ENCODE measurements around the gene AP3B1. TPM values are rescaled to one million over a fixed set of nuclear protein-coding genes. Genes with fewer than 3 reads are reported as not detected.
"Not testable (repeated sequence)": the region's sequence is repeated elsewhere in the genome, so short reads cannot be mapped to it uniquely, and the experiment has no call there.

The AP3B1 gene
- total and polyA plus RNA-seq, 2 donors (not counting 1 experiment from before 2014, with no cell fraction given): 50.5 to 66.9 TPM

GRCh38 chr5:78187172-78187571 is 107.3 kb downstream of the AP3B1 start:
- Histone ChIP-seq H2AFZ (ENCODE audit: low read length) (no peak overlapping the region), H3K9ac (ENCODE audit: insufficient read depth, low read length) (no peak overlapping the region), H3K4me3 (replicated peaks in 1 of 4; ENCODE audit: control extremely low read depth in 1 of 4, insufficient read depth in 1 of 4, low read depth in 3 of 4, low read length in 4 of 4) (no peak overlapping the region), H4K20me1 (ENCODE audit: control insufficient read depth, extremely low read depth, insufficient read depth, low read length) (peaks cover 2% of the 10 kb centered on the region), H3K4me2 (ENCODE audit: extremely low read depth, insufficient read depth, low read length) (no peak overlapping the region), H3K27ac (ENCODE audit: insufficient read depth, low read length) (no peak overlapping the region), H3K79me2 (ENCODE audit: control insufficient read depth, insufficient read depth, low read length) (no peaks in the 10 kb centered on the region), H3K9me3 (ENCODE audit: control insufficient read depth, insufficient read depth, low read depth, low read length) (no peaks in the 10 kb centered on the region), H3K4me1 (ENCODE audit: control insufficient read depth, extremely low read depth, insufficient read depth, low read length) (no peaks in the 10 kb centered on the region), H3K27me3 (ENCODE audit: control insufficient read depth, insufficient read depth, low read length) (no peaks in the 10 kb centered on the region), H3K36me3 (ENCODE audit: control insufficient read depth, insufficient read depth, low read length) (no peaks in the 10 kb centered on the region)
- no peak for TF ChIP-seq EZH2 (IDR thresholded peaks at IDR 0.05; ENCODE audit: low read length, missing control alignments)
- TF ChIP-seq, protein P1, sequence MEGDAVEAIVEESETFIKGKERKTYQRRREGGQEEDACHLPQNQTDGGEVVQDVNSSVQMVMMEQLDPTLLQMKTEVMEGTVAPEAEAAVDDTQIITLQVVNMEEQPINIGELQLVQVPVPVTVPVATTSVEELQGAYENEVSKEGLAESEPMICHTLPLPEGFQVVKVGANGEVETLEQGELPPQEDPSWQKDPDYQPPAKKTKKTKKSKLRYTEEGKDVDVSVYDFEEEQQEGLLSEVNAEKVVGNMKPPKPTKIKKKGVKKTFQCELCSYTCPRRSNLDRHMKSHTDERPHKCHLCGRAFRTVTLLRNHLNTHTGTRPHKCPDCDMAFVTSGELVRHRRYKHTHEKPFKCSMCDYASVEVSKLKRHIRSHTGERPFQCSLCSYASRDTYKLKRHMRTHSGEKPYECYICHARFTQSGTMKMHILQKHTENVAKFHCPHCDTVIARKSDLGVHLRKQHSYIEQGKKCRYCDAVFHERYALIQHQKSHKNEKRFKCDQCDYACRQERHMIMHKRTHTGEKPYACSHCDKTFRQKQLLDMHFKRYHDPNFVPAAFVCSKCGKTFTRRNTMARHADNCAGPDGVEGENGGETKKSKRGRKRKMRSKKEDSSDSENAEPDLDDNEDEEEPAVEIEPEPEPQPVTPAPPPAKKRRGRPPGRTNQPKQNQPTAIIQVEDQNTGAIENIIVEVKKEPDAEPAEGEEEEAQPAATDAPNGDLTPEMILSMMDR (conservative IDR thresholded peaks at IDR 0.05 in 1 of 2, IDR thresholded peaks at IDR 0.05 in 1 of 2; ENCODE audit: low read depth in 1 of 2, low read length in 2 of 2): no peak
- DNase-seq (ENCODE audit: low read depth in 2 of 2): no peak

- H3K79me2 ChIP-seq (ENCODE audit: control insufficient read depth, insufficient read depth, low read length): no peaks in the 10 kb centered on the region
- H3K27me3 ChIP-seq (ENCODE audit: control insufficient read depth, insufficient read depth, low read length): no peaks in the 10 kb centered on the region
- TF ChIP-seq, protein P1 (conservative IDR thresholded peaks at IDR 0.05 in 1 of 2, IDR thresholded peaks at IDR 0.05 in 1 of 2; ENCODE audit: low read depth in 1 of 2, low read length in 2 of 2): no peak
- TF ChIP-seq EZH2 (IDR thresholded peaks at IDR 0.05; ENCODE audit: low read length, missing control alignments): no peak
- no peaks in the 10 kb centered on the region for H3K9me3 ChIP-seq (ENCODE audit: control insufficient read depth, insufficient read depth, low read depth, low read length)
- H4K20me1 ChIP-seq (ENCODE audit: control insufficient read depth, extremely low read depth, insufficient read depth, low read length): peaks cover 2% of the 10 kb centered on the region
- no peaks in the 10 kb centered on the region for H3K4me1 ChIP-seq (ENCODE audit: control insufficient read depth, extremely low read depth, insufficient read depth, low read length)
- H3K27ac ChIP-seq (ENCODE audit: insufficient read depth, low read length): no peak overlapping the region
- H3K36me3 ChIP-seq (ENCODE audit: control insufficient read depth, insufficient read depth, low read length): no peaks in the 10 kb centered on the region
- H2AFZ ChIP-seq (ENCODE audit: low read length): no peak overlapping the region
- DNase-seq (ENCODE audit: low read depth in 2 of 2): peak in 1 of 2 donors; percentile 1
- no peak overlapping the region for H3K4me2 ChIP-seq (ENCODE audit: extremely low read depth, insufficient read depth, low read length)
- no peak overlapping the region for H3K4me3 ChIP-seq (replicated peaks in 1 of 4; ENCODE audit: control extremely low read depth in 1 of 4, insufficient read depth in 1 of 4, low read depth in 3 of 4, low read length in 4 of 4)
- no peak overlapping the region for H3K9ac ChIP-seq (ENCODE audit: insufficient read depth, low read length)
Measured at GRCh38 chr5:78182838-78183237, 111.7 kb downstream of the AP3B1 start.

DNA sequence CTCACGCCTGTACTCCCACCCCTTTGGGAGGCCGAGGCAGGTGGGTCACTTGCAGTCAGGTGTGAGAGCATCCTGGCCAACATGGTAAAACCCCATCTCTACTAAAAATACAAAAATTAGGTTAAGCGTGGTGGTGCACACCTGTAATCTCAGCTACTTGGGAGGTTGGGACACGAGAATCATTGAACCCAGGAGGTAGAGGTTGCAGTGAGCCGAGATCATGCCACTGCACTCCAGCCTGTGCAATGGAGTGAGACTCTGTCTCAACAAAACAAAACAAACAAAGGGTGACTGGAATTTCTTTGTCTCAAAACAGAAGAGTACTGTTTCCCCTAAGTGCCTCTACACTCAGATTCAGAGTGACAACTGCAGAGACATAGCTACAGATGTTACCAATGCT is 116.1 kb downstream of the AP3B1 start:
- no peak for DNase-seq (ENCODE audit: low read depth in 2 of 2)
- H2AFZ ChIP-seq (ENCODE audit: low read length): no peak overlapping the region
- H3K27me3 ChIP-seq (ENCODE audit: control insufficient read depth, insufficient read depth, low read length): no peaks in the 10 kb centered on the region
- H3K27ac ChIP-seq (ENCODE audit: insufficient read depth, low read length): no peak overlapping the region
- no peak overlapping the region for H3K4me2 ChIP-seq (ENCODE audit: extremely low read depth, insufficient read depth, low read length)
- H3K79me2 ChIP-seq (ENCODE audit: control insufficient read depth, insufficient read depth, low read length): no peaks in the 10 kb centered on the region
- no peaks in the 10 kb centered on the region for H3K4me1 ChIP-seq (ENCODE audit: control insufficient read depth, extremely low read depth, insufficient read depth, low read length)
- no peak for TF ChIP-seq EZH2 (IDR thresholded peaks at IDR 0.05; ENCODE audit: low read length, missing control alignments)
- TF ChIP-seq, protein P1 (conservative IDR thresholded peaks at IDR 0.05 in 1 of 2, IDR thresholded peaks at IDR 0.05 in 1 of 2; ENCODE audit: low read depth in 1 of 2, low read length in 2 of 2): no peak
- no peak overlapping the region for H3K4me3 ChIP-seq (replicated peaks in 1 of 4; ENCODE audit: control extremely low read depth in 1 of 4, insufficient read depth in 1 of 4, low read depth in 3 of 4, low read length in 4 of 4)
- no peaks in the 10 kb centered on the region for H4K20me1 ChIP-seq (ENCODE audit: control insufficient read depth, extremely low read depth, insufficient read depth, low read length)
- peaks cover 4% of the 10 kb centered on the region for H3K36me3 ChIP-seq (ENCODE audit: control insufficient read depth, insufficient read depth, low read length)
- H3K9me3 ChIP-seq (ENCODE audit: control insufficient read depth, insufficient read depth, low read depth, low read length): no peaks in the 10 kb centered on the region
- no peak overlapping the region for H3K9ac ChIP-seq (ENCODE audit: insufficient read depth, low read length)

- not testable (repeated sequence) for H3K9ac ChIP-seq (ENCODE audit: insufficient read depth, low read length); H3K9me3 ChIP-seq (ENCODE audit: control insufficient read depth, insufficient read depth, low read depth, low read length); DNase-seq (ENCODE audit: low read depth in 2 of 2); H3K4me1 ChIP-seq (ENCODE audit: control insufficient read depth, extremely low read depth, insufficient read depth, low read length); H3K27ac ChIP-seq (ENCODE audit: insufficient read depth, low read length); H4K20me1 ChIP-seq (ENCODE audit: control insufficient read depth, extremely low read depth, insufficient read depth, low read length); H3K4me3 ChIP-seq (replicated peaks in 1 of 4; ENCODE audit: control extremely low read depth in 1 of 4, insufficient read depth in 1 of 4, low read depth in 3 of 4, low read length in 4 of 4); H3K79me2 ChIP-seq (ENCODE audit: control insufficient read depth, insufficient read depth, low read length); H2AFZ ChIP-seq (ENCODE audit: low read length); H3K4me2 ChIP-seq (ENCODE audit: extremely low read depth, insufficient read depth, low read length); H3K27me3 ChIP-seq (ENCODE audit: control insufficient read depth, insufficient read depth, low read length); H3K36me3 ChIP-seq (ENCODE audit: control insufficient read depth, insufficient read depth, low read length)
Measured at GRCh38 chr5:78170335-78170734, 124.2 kb downstream of the AP3B1 start.

Measured in fibroblast of lung (primary cell).